Fibroblast of the aortic adventitia (primary cell): Measurements from ENCODE around the gene SEMA4G. TPM values are rescaled to one million over a fixed set of nuclear protein-coding genes. Genes with fewer than 3 reads are reported as not detected.

ENCODE experiments used
- DNase-seq: peaks from one replicate; pipeline ENCODE4 v3.0.0-alpha.2; 2010; ENCODE audit warnings: low read depth
- H3K4me3 ChIP-seq: 2 replicates; pipeline ENCODE4 v1.5.1; 2011; ENCODE audit warnings: low read depth, mild to moderate bottlenecking, control low read depth, low read length, moderate library complexity
- total RNA-seq: library from RNA; depleted of rRNA; stranded (reverse); fragments of >200 nt; gene quantifications from 2 replicates; pipeline ENCODE4 v1.2.3, GENCODE V29; 2012; ENCODE audit warnings: low replicate concordance
- TF ChIP-seq, protein P1 (sequence below): IDR thresholded peaks from 2 replicates; pipeline ENCODE4 v1.5.1; 2011; ENCODE audit warnings: mild to moderate bottlenecking, low read length, control low read depth, inconsistent platforms; ENCODE audit not compliant: insufficient read depth

SEMA4G gene
- total RNA-seq, 1 donor, result 0.81 TPM

DNA sequence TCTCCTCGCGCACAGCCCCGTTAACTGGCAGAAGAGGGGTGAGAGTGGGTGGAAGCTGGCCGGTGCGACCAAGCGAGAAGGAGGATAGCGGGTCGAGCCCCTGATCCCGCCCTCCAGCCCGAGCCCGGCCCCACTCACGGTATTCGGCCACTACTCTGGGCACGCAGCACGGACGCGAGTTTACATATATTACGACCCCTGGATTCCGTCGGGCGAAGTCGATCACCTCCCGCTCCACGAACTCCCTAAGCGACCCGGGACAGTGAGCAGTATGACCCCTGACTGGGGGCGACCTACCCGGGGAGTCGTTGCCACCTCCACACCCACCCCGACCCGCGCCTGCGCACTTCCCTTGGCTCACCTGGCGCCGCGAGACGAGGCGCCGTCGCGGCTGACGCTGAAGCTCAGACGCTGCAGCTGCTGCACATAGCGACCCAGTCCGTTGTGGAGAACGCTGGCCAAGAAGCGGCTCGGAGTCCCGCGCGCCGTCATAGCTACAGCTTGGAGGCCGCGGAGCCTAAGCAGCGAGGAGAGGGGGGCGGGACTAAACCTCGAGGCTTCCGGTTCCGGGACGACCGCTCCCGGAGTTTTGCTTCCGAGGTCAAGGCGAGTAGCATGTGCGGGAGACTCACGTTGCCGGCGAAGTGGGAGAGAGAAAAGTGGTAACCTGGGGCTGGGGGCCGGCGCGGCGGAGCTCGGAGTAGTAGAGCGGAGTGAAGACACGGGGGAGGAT is 17.8 kb downstream of the SEMA4G start, which contains the start of the genes MRPL43 and TWNK:
Gene MRPL43 (minus strand): TSS at position 546 of the 733 bp plus-strand sequence. CDS start 54 bp downstream, at position 492.
Gene TWNK (plus strand): TSS at position 592 of the 733 bp plus-strand sequence. CDS start 668 bp downstream, outside the sequence.
- peak; percentile 68 for DNase-seq
- TF ChIP-seq, protein P1, sequence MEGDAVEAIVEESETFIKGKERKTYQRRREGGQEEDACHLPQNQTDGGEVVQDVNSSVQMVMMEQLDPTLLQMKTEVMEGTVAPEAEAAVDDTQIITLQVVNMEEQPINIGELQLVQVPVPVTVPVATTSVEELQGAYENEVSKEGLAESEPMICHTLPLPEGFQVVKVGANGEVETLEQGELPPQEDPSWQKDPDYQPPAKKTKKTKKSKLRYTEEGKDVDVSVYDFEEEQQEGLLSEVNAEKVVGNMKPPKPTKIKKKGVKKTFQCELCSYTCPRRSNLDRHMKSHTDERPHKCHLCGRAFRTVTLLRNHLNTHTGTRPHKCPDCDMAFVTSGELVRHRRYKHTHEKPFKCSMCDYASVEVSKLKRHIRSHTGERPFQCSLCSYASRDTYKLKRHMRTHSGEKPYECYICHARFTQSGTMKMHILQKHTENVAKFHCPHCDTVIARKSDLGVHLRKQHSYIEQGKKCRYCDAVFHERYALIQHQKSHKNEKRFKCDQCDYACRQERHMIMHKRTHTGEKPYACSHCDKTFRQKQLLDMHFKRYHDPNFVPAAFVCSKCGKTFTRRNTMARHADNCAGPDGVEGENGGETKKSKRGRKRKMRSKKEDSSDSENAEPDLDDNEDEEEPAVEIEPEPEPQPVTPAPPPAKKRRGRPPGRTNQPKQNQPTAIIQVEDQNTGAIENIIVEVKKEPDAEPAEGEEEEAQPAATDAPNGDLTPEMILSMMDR, result no peak
- H3K4me3 ChIP-seq, result peak within 1 kb of the TSS; percentile 96

GRCh38 chr10:100987685-100988049 is 18.4 kb downstream of the SEMA4G start:
- peak overlapping the region; percentile 96 for H3K4me3 ChIP-seq
- no peak for DNase-seq
- TF ChIP-seq, protein P1, result no peak

GRCh38 chr10:100988166-100988565 is 18.9 kb downstream of the SEMA4G start:
- peak overlapping the region; percentile 96 for H3K4me3 ChIP-seq
- DNase-seq, result no peak
- TF ChIP-seq, protein P1, result no peak

- no peak for DNase-seq
- TF ChIP-seq, protein P1, result no peak
Observed at GRCh38 chr10:100989088-100989487, 19.8 kb downstream of the SEMA4G start.

DNA sequence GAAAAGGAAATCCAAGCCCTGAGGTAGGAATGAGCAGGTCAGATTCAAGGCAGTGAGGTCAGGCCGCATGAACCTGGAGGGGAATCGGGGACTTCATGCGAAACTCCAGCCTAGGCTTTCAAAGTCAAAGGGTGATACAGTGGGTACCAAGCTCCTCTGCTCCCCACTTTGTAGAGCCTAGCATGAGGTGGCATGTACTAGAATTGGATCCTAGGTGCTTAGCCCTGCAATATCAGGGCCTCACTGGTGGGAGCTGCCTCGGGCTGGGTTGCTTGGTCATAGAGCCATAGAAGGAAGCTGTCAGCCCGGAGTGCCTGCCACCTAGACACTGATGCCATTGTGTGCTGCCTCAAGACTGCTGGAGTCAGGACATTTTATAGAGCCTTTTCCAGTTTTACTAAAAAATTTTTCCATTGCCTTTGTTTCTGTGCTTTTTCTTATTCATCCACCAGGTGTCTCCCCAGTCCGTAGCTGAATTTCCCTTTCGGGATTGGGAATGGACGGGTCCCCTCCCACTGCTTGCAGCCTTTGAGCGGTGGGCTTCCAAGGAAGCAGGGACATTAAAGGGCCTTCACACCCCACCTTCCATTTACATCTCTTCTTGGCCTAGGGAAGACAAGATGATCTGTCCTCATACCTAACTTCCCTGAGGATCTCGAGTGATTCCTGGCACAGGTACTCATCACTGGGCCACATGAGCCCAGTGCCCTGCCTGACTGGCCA is 24.8 kb downstream of the SEMA4G start:
- no peak overlapping the region for H3K4me3 ChIP-seq
- TF ChIP-seq, protein P1, result peak; percentile 80
- DNase-seq, result peak; percentile 61

More at GRCh38 chr10:100989088-100989487, 19.8 kb downstream of the SEMA4G start:
- no peak overlapping the region for H3K4me3 ChIP-seq

DNA sequence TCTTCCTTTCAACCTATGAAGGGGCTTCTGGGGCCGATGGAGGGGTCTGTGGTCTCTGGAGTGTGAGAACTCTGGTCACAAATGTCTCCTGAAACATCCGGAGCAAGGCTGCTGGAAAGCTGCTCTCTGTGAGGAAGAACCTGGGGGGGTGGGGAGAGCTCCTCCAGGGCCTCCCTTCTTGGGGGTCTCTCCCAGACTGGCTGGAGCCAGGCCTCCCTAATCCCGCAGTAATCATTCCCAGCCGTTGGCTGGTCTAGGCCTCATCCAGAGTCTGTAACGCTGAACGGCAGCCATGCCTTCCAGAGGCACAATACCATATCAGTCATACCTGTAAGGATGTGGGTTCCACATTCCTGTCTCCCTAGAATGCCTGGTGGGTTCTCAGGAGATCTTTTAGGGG is 25.9 kb downstream of the SEMA4G start:
- DNase-seq, result no peak
- TF ChIP-seq, protein P1, result no peak
- H3K4me3 ChIP-seq, result no peak overlapping the region
